ENCODE measurements around the gene SHANK1.

Gene SHANK1

GRCh38 chr19:50703915-50704796 is 15.4 kb downstream of the SHANK1 start:
- no peak for TF ChIP-seq POLR2AphosphoS5 (IDR thresholded peaks at IDR 0.05; ENCODE audit: low read depth, low read length)
- TF ChIP-seq FOXP2 (optimal IDR thresholded peaks at IDR 0.05; ENCODE audit: borderline replicate concordance, extremely low read depth, extremely low read length, insufficient read depth) = no peak
- no peak for TF ChIP-seq TAF1 (IDR thresholded peaks at IDR 0.05; ENCODE audit: borderline replicate concordance, insufficient read depth, low read length)
- TF ChIP-seq SIN3A (IDR thresholded peaks at IDR 0.05; ENCODE audit: borderline replicate concordance, insufficient read depth, low read length) = no peak
- TF ChIP-seq, protein P1, sequence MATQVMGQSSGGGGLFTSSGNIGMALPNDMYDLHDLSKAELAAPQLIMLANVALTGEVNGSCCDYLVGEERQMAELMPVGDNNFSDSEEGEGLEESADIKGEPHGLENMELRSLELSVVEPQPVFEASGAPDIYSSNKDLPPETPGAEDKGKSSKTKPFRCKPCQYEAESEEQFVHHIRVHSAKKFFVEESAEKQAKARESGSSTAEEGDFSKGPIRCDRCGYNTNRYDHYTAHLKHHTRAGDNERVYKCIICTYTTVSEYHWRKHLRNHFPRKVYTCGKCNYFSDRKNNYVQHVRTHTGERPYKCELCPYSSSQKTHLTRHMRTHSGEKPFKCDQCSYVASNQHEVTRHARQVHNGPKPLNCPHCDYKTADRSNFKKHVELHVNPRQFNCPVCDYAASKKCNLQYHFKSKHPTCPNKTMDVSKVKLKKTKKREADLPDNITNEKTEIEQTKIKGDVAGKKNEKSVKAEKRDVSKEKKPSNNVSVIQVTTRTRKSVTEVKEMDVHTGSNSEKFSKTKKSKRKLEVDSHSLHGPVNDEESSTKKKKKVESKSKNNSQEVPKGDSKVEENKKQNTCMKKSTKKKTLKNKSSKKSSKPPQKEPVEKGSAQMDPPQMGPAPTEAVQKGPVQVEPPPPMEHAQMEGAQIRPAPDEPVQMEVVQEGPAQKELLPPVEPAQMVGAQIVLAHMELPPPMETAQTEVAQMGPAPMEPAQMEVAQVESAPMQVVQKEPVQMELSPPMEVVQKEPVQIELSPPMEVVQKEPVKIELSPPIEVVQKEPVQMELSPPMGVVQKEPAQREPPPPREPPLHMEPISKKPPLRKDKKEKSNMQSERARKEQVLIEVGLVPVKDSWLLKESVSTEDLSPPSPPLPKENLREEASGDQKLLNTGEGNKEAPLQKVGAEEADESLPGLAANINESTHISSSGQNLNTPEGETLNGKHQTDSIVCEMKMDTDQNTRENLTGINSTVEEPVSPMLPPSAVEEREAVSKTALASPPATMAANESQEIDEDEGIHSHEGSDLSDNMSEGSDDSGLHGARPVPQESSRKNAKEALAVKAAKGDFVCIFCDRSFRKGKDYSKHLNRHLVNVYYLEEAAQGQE (IDR thresholded peaks at IDR 0.05; ENCODE audit: insufficient read depth in 1 of 2, low read depth in 2 of 2, low read length in 2 of 2) = no peak

DNA sequence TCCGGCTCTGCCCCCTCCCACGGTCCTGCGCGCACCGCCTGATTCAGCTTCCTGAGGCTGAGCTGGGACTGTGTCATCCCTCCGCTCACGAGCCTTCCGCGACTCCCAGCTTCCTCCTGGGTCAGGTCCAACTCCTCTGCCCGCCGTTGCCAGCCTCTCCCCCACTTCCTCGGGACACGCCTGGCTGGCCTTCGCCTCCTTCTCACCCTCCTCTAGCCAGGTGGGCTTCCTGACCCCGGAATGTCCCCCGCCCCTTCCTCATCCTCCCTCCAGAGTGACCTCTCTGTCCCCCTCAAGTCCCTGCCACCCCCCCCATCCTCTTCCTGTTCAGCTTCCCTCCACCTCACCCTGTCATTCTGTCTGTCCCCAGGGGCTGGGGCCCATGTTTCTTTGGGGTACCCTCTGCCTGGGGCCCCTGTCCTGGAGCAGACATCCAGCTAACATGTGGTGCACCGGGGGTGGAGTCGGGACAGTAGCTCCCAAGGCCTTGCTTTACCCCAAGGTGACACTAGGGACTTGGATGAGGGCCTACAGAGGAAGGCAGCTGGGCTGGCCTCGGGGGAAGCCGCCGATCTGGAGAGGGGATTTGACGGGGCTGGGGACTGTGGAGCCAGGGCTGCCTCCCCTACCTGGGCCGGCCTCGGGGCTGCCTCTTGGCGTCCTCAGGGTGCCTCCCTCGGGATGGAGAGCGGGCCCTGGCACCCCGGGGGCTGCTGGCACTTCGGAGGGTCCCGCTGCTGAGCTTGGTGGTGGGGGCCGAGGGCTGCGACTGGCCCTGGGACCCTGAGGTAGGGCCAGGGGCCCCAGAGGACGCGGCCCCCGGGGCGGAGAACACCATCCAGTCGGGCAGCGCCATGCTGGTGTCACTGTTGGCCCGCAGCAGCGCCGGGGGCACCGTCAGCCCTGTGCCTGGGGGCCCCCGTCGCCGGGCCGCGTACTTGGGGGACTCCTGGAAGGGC is 16.5 kb downstream of the SHANK1 start:
- peak; percentile 17 for TF ChIP-seq FOXP2 (optimal IDR thresholded peaks at IDR 0.05; ENCODE audit: borderline replicate concordance, extremely low read depth, extremely low read length, insufficient read depth)
- TF ChIP-seq, protein P1 (IDR thresholded peaks at IDR 0.05; ENCODE audit: insufficient read depth in 1 of 2, low read depth in 2 of 2, low read length in 2 of 2) = no peak

DNA sequence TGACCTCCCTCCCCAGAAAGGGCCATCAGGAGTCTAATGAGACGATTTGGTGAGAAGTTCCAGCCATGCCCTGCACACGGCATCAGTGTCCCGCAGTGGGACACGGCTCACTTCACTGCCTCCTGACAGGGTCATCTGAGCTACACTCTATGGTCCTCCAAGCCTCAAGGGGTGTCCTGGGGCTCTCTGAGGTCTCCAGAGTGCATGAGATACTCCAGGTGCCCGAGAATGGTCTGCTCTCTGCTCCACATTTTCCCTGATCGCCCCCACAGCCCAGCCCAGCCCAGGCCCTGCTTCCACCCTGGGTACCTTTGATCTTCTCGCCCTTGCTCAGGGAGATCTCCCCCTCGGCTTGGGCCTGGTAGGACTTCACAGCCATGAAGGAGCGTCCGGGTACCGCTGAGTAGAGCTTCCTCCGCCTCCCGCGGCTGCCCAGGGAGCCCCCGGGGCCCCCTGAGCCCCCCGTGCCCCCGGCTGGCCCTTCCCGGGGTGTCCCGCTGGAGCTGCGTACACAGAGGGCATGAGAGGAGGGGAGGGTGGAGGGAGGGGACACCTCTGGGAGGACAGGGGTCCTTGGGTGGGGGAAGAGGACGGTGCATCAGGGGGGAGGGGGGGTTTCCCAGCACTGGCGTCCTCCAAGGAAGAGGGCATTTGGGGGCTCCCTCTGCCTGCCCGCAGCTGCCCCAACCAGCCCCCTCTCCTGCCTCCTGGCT is 17.3 kb downstream of the SHANK1 start:
- no peak for TF ChIP-seq FOXP2 (optimal IDR thresholded peaks at IDR 0.05; ENCODE audit: borderline replicate concordance, extremely low read depth, extremely low read length, insufficient read depth)
- TF ChIP-seq SIN3A (IDR thresholded peaks at IDR 0.05; ENCODE audit: borderline replicate concordance, insufficient read depth, low read length) = no peak
- no peak for TF ChIP-seq POLR2AphosphoS5 (IDR thresholded peaks at IDR 0.05; ENCODE audit: low read depth, low read length)
- no peak for TF ChIP-seq TAF1 (IDR thresholded peaks at IDR 0.05; ENCODE audit: borderline replicate concordance, insufficient read depth, low read length)
- TF ChIP-seq, protein P1 (IDR thresholded peaks at IDR 0.05; ENCODE audit: insufficient read depth in 1 of 2, low read depth in 2 of 2, low read length in 2 of 2) = no peak

DNA sequence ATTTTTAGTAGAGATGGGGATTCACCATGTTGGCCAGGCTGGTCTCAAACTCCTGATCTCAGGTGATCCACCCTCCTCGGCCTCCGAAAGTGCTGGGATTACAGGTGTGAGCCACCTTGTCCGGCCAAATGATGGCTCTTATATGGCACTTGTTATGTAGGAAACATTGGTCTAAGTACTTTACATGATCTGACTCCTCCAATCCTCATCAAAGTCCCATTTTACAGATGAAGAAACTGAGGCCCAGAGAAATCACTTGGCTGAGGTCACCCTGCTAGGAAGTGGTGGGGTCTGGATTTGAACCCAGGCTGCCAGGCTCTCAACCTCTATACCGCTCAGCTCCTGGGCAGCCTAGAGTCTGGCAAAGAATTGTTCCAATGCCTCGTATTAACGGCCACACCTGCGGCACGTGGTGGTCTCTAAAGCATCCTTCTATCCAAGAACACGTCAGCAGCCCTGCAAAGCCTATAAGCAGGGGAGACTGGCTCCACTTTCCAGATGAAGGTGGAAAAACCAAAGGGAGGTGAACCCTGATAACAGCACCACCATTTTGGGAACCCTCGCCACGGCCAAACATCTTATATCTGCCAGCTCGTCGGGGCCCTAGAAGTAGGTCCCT is 18.1 kb downstream of the SHANK1 start:
- TF ChIP-seq SIN3A (IDR thresholded peaks at IDR 0.05; ENCODE audit: borderline replicate concordance, insufficient read depth, low read length) = no peak

Measured in PFSK-1 (cell line).